ENCODE measurements around the gene TXNRD3. TPM values are rescaled to one million over a fixed set of nuclear protein-coding genes. Genes with fewer than 3 reads are reported as not detected.

Gene TXNRD3
- total RNA-seq, 1 experiment from 2014 or later: 12.9 TPM

DNA sequence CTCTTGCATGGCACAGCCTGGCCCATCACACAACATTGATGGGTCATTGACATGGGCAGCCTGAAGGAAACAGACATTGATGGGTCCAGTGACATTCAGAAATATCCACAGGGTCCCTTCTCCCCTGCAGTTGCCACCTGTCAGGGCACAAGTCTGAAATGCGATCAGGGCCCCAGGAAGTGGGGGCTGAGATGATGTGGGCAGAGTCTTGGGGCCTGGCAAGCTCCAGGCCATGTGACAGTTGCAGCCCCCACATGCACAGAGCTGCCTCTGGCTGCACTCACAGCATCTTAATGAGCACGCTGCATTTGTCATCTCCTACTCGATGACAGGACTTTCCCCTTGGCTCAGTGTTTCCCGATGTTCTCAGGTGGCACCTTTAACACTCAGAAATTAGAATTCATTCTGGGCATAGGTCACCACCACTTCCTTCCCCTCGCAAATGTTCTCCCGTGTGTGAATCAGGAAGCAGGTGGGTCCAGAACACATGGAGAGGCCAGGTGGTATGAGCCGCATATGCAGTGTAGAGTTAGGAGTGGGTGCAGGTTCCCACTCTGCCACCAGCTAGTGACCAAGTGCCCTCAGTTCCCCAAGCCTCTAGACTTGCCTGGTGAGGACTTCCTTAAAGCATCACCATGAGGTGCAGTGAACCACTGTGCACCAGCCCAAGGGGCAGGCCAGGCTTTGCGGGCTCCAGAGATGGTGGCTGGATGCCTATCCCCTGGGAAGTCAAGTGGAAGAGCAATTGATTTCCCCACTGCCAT lies 1.6 kb upstream of the TXNRD3 start:
- CTCF ChIA-PET: interaction anchor here (0.7 to 1.5 kb wide), 4 partner anchors 20 to 302 kb away, joined by 3 to 8 read pairs (median 4); no protein-coding TSS in a partner anchor
- H3K4me1 Mint-ChIP-seq (ENCODE audit: insufficient read depth, unreplicated experiment): peaks cover 7% of the 10 kb centered on the region
- intact Hi-C loops (cut with micrococcal nuclease): no loop called here

DNA sequence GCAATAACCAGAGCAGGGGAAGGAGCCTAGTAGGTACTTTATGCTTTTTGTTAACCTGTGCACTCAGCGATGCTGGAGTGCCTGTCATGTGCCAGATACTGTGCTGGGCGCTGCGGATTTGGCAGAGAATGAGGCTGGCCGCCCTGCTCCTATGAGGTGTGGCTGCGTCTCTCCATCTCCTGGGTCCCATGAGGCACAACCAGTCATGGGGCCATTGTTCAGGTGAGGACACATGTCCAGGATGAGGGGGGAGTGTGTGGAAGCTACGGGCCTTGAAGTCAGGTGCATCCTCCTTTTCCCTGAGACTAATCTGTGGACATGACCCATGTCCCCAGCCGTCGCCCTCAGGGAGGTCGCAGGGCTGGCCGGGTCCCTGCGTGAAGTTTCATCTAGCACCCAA lies 963 bp upstream of the TXNRD3 start:
- CTCF ChIA-PET: interaction anchor here (0.7 kb wide), 2 partner anchors 18 to 123 kb away, joined by 3 to 4 read pairs; no protein-coding TSS in a partner anchor
- H3K9me3 Mint-ChIP-seq (ENCODE audit: unreplicated experiment): no peaks in the 10 kb centered on the region
- POLR2A ChIA-PET: no interaction called here
- intact Hi-C loops (cut with micrococcal nuclease): no loop called here
- no peak for DNase-seq (ENCODE audit: unreplicated experiment)
- no TSS peak for BruUV-seq (replicated peaks)
- TF ChIP-seq CTCF (IDR thresholded peaks at IDR 0.05; ENCODE audit: unreplicated experiment): no peak
- H3K27me3 Mint-ChIP-seq (ENCODE audit: insufficient read depth, unreplicated experiment): peaks cover 12% of the 10 kb centered on the region
- no peak overlapping the region for H3K4me3 Mint-ChIP-seq (ENCODE audit: unreplicated experiment)
- H3K4me1 Mint-ChIP-seq (ENCODE audit: insufficient read depth, unreplicated experiment): peaks cover 7% of the 10 kb centered on the region
- H3K36me3 Mint-ChIP-seq (ENCODE audit: insufficient read depth, unreplicated experiment): no peaks in the 10 kb centered on the region
- no peak overlapping the region for H3K27ac Mint-ChIP-seq (ENCODE audit: low read depth, unreplicated experiment)

More for the DNA sequence above, 1.6 kb upstream of the TXNRD3 start:
- no peak for DNase-seq (ENCODE audit: unreplicated experiment)
- H3K36me3 Mint-ChIP-seq (ENCODE audit: insufficient read depth, unreplicated experiment): no peaks in the 10 kb centered on the region
- H3K9me3 Mint-ChIP-seq (ENCODE audit: unreplicated experiment): no peaks in the 10 kb centered on the region
- no TSS peak for BruUV-seq (replicated peaks)
- no peak overlapping the region for H3K4me3 Mint-ChIP-seq (ENCODE audit: unreplicated experiment)
- TF ChIP-seq CTCF (IDR thresholded peaks at IDR 0.05; ENCODE audit: unreplicated experiment): no peak
- H3K27me3 Mint-ChIP-seq (ENCODE audit: insufficient read depth, unreplicated experiment): peaks cover 19% of the 10 kb centered on the region
- no peak overlapping the region for H3K27ac Mint-ChIP-seq (ENCODE audit: low read depth, unreplicated experiment)
- POLR2A ChIA-PET: no interaction called here

GRCh38 chr3:126649556-126650092 lies 5.3 kb downstream of the TXNRD3 start:
- POLR2A ChIA-PET: no interaction called here

More at GRCh38 chr3:126649556-126650092, 5.3 kb downstream of the TXNRD3 start:
- peaks cover 19% of the 10 kb centered on the region for H3K4me1 Mint-ChIP-seq (ENCODE audit: insufficient read depth, unreplicated experiment)
- no peak overlapping the region for H3K4me3 Mint-ChIP-seq (ENCODE audit: unreplicated experiment)
- H3K27me3 Mint-ChIP-seq (ENCODE audit: insufficient read depth, unreplicated experiment): no peaks in the 10 kb centered on the region
- H3K27ac Mint-ChIP-seq (ENCODE audit: low read depth, unreplicated experiment): no peak overlapping the region
- H3K9me3 Mint-ChIP-seq (ENCODE audit: unreplicated experiment): no peaks in the 10 kb centered on the region
- no peak for DNase-seq (ENCODE audit: unreplicated experiment)
- TF ChIP-seq CTCF (IDR thresholded peaks at IDR 0.05; ENCODE audit: unreplicated experiment): no peak
- H3K36me3 Mint-ChIP-seq (ENCODE audit: insufficient read depth, unreplicated experiment): peaks cover 7% of the 10 kb centered on the region
- BruUV-seq (replicated peaks): no TSS peak
- intact Hi-C loops (cut with micrococcal nuclease): no loop called here
- CTCF ChIA-PET: no interaction called here
